ENCODE measurements around the gene CBX8. TPM values are rescaled to one million over a fixed set of nuclear protein-coding genes. Genes with fewer than 3 reads are reported as not detected.

CBX8 gene
- total RNA-seq, 3 donors from 2014 or later (not counting 1 experiment from before 2014, with no cell fraction given), result 4.0 to 6.4 (median 5.8) TPM

GRCh38 chr17:79801156-79802038 is 4.5 kb upstream of the CBX8 start:
- 6% methylated on average over 52 of the region's 52 CpGs for WGBS (ENCODE audit: insufficient coverage)
- Mint-ChIP-seq H3K4me1 (peaks cover 33 to 54% of the 10 kb centered on the region in 2 donors), H3K27ac (peak overlapping the region; percentile 72 to 78), H3K9me3 (no peaks in the 10 kb centered on the region), H3K27me3 (ENCODE audit: low read depth in 2 of 2) (peaks cover 51 to 52% of the 10 kb centered on the region in 2 donors), H3K36me3 (peaks cover 6% of the 10 kb centered on the region), H3K4me3 (peak overlapping the region; percentile 49)
- Histone ChIP-seq H3K9me3 (ENCODE audit: control insufficient read depth, insufficient read depth, low read length) (peaks cover 18% of the 10 kb centered on the region), H3K27me3 (ENCODE audit: control insufficient read depth, insufficient read depth, low read length) (peaks cover 84% of the 10 kb centered on the region), H3K36me3 (ENCODE audit: control insufficient read depth, insufficient read depth, low read length) (no peaks in the 10 kb centered on the region), H3K27ac (ENCODE audit: low read length) (no peak overlapping the region), H3K4me1 (ENCODE audit: control insufficient read depth, insufficient read depth, low read length) (peaks cover 74% of the 10 kb centered on the region), H3K4me3 (ENCODE audit: low read length) (no peak overlapping the region)
- intact Hi-C loops (cut with micrococcal nuclease), result loop anchor here (5.0 kb wide), 2 partner anchors 1596 to 1669 kb away; partner anchors contain the start of genes BAHCC1 and TMC8
- TF ChIP-seq, protein P1, sequence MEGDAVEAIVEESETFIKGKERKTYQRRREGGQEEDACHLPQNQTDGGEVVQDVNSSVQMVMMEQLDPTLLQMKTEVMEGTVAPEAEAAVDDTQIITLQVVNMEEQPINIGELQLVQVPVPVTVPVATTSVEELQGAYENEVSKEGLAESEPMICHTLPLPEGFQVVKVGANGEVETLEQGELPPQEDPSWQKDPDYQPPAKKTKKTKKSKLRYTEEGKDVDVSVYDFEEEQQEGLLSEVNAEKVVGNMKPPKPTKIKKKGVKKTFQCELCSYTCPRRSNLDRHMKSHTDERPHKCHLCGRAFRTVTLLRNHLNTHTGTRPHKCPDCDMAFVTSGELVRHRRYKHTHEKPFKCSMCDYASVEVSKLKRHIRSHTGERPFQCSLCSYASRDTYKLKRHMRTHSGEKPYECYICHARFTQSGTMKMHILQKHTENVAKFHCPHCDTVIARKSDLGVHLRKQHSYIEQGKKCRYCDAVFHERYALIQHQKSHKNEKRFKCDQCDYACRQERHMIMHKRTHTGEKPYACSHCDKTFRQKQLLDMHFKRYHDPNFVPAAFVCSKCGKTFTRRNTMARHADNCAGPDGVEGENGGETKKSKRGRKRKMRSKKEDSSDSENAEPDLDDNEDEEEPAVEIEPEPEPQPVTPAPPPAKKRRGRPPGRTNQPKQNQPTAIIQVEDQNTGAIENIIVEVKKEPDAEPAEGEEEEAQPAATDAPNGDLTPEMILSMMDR (IDR thresholded peaks at IDR 0.05), result no peak
- no peak for DNase-seq
- no peak for ATAC-seq

DNA sequence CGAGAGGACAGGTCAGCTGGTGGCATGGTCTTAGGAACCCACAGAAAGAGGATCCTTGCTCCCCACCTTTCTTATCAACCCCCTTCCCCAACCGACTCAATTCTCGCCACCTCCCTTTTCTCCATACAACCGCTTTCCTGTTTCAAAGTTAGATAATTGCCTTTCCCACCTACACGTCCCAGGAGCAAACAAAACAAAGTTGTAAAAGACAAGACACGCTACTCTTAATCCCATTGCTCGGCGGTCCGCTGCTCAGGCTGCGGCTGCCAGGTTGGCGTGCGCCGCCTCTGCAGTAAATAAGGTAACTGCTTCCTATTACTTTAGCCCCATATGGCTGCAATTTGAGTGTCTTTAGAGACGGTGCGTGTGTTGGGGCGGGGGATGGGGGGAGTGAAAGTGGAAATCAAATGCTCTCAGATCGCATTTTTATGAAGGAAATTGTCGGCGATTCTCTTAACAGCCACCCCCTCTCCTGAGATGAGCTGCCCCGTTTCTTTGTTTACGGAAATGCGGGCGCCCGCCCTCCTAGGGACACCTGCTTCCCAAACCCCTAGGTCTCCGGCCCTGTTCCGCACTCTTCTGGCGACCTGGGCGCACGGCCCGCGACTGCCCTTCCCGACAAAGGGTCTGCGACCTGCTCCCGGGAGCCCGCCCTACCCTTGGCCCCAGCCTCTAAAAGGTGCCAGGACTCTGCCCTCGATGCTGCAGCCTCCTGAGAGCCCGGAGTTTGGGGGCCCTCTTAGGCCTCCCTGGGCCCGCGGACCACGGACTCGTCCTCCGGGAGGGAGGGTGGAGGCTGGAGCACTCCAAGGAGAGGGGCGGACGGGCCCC is 3.7 kb upstream of the CBX8 start:
- WGBS (ENCODE audit: insufficient coverage), result 3% methylated on average over 44 of the region's 44 CpGs
- H3K9me3 Mint-ChIP-seq, result no peaks in the 10 kb centered on the region
- Histone ChIP-seq H3K27ac (ENCODE audit: low read length) (no peak overlapping the region), H3K27me3 (ENCODE audit: control insufficient read depth, insufficient read depth, low read length) (peaks cover 76% of the 10 kb centered on the region), H3K4me1 (ENCODE audit: control insufficient read depth, insufficient read depth, low read length) (peaks cover 82% of the 10 kb centered on the region), H3K36me3 (ENCODE audit: control insufficient read depth, insufficient read depth, low read length) (no peaks in the 10 kb centered on the region), H3K4me3 (ENCODE audit: low read length) (no peak overlapping the region), H3K9me3 (ENCODE audit: control insufficient read depth, insufficient read depth, low read length) (peaks cover 18% of the 10 kb centered on the region)
- TF ChIP-seq, protein P1 (IDR thresholded peaks at IDR 0.05), result no peak
- H3K36me3 Mint-ChIP-seq, result peaks cover 6% of the 10 kb centered on the region
- peak overlapping the region; percentile 81 for H3K4me3 Mint-ChIP-seq
- intact Hi-C loops (cut with micrococcal nuclease), result loop anchor here (5.0 kb wide), 2 partner anchors 1597 to 1668 kb away; partner anchors contain the start of genes BAHCC1 and TMC8
- DNase-seq (peak in 1 of 2 donors; percentile 74), ATAC-seq (no peak)
- H3K27ac Mint-ChIP-seq, result peak overlapping the region; percentile 63 to 72
- peaks cover 45% of the 10 kb centered on the region in 2 donors for H3K27me3 Mint-ChIP-seq (ENCODE audit: low read depth in 2 of 2)
- peaks cover 40 to 59% of the 10 kb centered on the region in 2 donors for H3K4me1 Mint-ChIP-seq

DNA sequence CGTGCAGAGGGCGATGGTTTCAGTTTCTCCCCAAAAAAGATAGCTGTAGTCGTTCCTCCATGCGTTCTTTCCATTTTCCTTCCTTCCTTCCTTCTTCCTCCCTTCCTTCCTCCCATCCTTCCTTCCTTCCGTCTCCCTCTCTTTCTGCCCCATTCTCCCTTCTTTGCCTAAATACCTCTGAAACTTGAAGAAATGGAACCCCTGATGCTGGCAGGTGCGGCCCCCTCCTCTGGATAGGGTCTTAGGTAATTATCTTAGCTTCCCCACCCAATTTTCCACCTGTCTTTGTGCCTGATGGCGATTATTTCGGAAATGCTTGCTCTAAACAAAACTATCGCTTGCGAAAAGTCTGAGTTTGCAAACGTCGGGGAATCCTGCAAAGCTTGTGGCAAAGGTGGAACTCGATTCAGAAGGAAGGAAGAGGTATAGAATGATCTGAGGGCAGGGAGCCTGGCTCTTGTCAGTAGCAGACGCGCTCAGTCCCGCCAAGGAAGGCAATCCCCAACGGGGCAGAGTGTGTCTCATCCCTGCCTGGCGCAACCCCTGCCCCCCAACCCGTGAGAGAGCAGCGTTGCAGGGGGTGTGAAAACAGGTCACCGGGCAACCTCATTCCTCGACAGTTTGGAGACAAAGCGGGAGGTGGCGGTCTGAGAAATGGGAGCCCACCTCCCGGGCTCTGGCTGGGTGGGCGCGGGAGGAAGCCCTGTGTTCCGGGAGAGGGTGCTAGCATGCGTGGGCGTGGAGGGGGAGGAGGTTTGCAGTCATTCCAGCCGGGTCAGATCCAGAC is 2.9 kb upstream of the CBX8 start:
- intact Hi-C loops (cut with micrococcal nuclease), result loop anchor here (5.0 kb wide), 3 partner anchors 52 to 1667 kb away; partner anchors contain the start of genes BAHCC1 and TMC8
- H3K27me3 ChIP-seq (ENCODE audit: control insufficient read depth, insufficient read depth, low read length), result peaks cover 68% of the 10 kb centered on the region
- TF ChIP-seq, protein P1 (IDR thresholded peaks at IDR 0.05), result no peak
- peaks cover 18% of the 10 kb centered on the region for H3K9me3 ChIP-seq (ENCODE audit: control insufficient read depth, insufficient read depth, low read length)
- no peak overlapping the region for H3K27ac ChIP-seq (ENCODE audit: low read length)
- ATAC-seq (no peak), DNase-seq (peak in 1 of 2 donors; percentile 51)
- 7% methylated on average over 31 of the region's 31 CpGs for WGBS (ENCODE audit: insufficient coverage)
- peak overlapping the region; percentile 81 for H3K4me3 Mint-ChIP-seq
- H3K36me3 Mint-ChIP-seq, result peaks cover 5% of the 10 kb centered on the region
- H3K9me3 Mint-ChIP-seq, result no peaks in the 10 kb centered on the region
- peak overlapping the region; percentile 63 to 72 for H3K27ac Mint-ChIP-seq
- peaks cover 39 to 51% of the 10 kb centered on the region in 2 donors for H3K4me1 Mint-ChIP-seq
- peaks cover 37% of the 10 kb centered on the region in 2 donors for H3K27me3 Mint-ChIP-seq (ENCODE audit: low read depth in 2 of 2)
- H3K4me3 ChIP-seq (ENCODE audit: low read length), result no peak overlapping the region
- peaks cover 80% of the 10 kb centered on the region for H3K4me1 ChIP-seq (ENCODE audit: control insufficient read depth, insufficient read depth, low read length)
- H3K36me3 ChIP-seq (ENCODE audit: control insufficient read depth, insufficient read depth, low read length), result peaks cover under 1% of the 10 kb centered on the region

All from natural killer cell (primary cell).